Medulla oblongata (tissue), 1 donor: ENCODE results near the gene PANX1.
A peak's percentile ranks its signal among the peaks of the same experiment; 100 is the strongest.
"Not testable (repeated sequence)": the region's sequence is repeated elsewhere in the genome, so short reads cannot be mapped to it uniquely, and the experiment has no call there.

ENCODE experiments used
- DNase-seq: peaks from one replicate; pipeline ENCODE4 v3.0.0-alpha.2; 2015; ENCODE audit errors: extremely low spot score

PANX1 gene

DNA sequence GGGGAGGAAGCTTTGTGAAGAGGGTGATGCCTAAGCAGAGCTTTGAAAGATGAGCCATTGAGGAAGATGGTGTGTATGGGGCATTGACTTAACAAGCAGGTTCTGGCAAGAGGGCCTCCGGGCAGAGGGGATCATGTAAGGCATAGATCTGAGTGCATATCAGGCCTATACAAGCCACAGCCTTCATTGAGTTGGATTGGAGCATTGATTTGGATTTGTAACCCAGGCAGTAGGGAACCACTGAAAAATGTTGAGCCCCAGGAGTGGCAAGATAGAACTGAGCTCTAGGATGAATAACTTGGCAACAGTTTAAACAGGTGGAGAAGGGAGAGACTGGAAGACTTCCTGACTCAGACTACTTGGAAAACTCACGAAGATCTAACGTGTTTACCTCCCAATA is 21.4 kb downstream of the PANX1 start:
- DNase-seq = no peak

DNA sequence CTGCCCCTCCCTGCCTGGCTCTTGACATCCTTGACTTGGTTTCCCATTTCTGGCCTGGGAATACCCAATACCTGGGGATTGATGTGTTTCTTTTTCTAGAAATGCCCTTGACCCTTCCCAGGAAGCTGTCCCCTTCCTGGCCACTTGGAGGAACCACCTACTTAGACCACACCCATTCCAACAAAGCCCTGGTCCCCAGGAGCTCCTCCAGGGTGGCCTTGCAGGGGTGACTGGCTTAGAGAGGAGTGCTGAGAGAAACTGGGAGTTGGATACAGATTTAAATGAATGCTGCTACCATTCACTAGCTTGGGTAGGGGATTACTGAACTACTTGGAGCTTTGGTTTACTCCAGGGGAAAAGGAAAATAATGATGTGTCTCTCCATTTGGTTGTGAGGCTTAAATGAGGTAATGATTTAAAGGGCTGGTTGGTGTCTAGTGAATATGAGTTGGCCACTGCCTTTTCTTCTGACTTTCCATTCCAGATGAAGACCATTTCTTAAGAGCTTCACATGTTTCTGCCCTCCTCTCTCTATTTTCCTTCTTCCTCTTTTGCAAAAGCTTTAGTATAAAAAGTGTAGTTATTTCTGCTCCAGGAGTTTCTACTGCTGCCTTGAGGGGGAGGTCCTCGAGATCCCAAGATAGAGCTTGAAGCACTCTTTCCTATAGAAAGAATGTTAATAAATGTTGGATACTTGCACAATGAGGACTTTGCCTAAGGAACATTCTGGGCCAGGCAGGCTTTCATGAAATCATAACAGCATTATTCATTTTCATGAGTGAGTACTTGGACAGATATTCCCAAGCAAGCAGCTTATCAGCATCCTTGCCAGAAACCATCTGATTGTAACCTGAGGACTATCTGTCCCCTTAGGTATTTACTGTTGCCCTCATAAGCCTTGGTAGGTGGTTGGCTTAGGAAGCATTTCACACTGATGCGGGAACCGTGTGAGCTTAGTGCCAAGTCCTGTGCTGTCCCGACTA is 22.4 kb downstream of the PANX1 start:
- DNase-seq = no peak

DNA sequence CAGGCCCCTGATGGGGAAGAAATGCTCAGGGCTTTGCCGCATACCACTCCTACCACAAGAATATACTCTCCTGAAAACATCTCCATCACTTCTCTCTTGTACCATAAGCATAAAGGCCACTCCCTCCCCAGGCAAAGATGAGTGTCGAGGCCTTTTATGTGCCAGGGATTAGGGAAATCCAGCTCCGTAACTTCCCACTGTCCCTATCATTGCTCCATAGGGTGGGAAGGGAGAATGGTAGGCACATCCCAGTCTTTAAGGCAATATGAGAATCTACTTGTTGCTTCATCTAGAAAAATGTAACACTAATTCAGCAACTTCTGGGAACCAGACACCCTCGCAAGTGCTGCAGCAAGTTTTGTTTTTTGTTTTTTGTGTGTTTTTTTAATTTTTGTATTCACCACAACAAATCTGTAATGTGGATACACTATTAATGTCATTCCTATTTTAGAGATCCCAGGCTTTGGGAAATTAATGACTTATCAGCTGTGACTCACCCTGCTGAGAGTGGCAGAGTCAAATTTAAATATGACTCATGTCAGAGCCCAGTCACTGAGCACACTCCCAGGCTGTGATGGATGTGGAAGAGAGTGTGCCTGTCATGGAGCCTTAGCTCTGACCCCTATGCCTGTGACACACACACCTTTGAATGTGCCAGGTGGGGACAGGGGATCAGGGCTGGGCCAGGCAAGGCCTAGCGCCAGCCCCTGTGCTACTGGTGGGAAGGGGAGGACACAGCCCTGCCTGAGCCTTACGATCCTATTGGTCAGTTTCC is 23.4 kb downstream of the PANX1 start:
- no peak for DNase-seq

DNA sequence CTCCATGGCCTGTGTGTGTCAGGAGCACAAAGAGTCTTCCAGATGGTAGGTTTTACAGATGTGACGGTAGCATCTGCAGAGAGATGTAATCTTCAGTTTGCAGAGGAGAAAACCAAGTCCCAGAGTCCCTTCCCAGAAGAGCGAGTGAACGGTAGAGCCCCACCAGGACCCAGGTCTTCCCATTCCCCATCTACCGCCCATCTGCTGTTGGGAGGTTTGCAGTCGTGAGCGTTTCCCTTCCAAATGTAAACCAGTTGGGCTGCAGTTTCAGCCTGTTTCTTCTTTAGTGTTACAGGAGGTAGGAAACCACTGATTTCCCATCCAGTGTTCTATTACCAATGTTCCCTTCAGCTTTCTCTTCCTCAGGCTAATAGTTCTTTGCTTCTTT is 24.0 kb downstream of the PANX1 start:
- no peak for DNase-seq

DNA sequence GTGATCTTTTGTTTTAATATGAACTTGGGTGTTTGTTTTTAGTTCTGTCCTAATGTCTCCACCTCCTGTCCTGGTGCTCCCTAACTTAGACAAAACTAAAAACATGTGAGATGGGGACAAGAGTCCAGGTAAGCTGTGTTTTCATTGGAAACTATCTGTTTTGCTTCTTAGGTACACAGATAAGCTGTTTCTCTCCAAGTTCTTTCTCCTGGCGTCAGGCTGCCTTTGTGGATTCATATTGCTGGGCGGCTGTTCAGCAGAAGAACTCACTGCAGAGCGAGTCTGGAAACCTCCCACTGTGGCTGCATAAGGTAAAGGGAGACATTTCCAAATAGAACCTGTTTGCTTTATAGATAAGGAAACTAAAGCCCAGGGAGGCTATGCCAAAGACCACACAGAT is 24.7 kb downstream of the PANX1 start:
- DNase-seq = no peak

DNA sequence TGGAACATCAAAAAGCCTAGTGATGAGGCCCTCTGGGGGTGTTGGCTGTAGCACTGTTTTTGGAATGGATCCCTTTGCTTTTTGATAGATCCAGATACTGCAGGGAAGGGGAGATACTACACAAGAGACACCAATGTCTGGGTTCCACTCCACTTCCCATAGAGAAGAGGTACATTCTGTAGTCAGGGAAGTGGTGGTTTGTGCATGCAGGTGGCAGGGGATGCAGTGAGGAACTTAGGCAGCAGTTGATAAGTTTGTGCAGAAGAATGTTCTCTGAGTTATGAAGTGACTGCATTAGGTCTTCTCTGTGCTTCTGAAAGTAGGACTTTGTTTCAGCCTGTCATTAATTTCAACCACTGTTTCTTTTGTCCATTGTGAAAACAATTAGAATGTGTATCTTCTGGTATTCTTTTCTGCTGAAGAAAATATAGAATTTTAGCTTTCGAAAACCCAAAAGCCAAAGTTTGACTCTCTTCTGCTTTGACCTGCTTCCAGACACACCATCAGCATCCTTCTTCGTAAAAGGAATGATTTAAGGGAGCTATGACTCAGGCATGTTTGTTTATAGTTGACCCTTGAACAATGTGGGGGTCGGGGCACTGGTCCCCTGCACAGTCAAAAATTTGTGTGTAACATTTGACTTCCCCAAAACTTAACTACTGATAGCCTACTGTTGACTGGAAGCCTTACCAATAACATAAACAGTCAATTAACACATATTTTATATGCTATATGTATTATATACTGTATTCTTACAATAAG is 25.6 kb downstream of the PANX1 start:
- no peak for DNase-seq

DNA sequence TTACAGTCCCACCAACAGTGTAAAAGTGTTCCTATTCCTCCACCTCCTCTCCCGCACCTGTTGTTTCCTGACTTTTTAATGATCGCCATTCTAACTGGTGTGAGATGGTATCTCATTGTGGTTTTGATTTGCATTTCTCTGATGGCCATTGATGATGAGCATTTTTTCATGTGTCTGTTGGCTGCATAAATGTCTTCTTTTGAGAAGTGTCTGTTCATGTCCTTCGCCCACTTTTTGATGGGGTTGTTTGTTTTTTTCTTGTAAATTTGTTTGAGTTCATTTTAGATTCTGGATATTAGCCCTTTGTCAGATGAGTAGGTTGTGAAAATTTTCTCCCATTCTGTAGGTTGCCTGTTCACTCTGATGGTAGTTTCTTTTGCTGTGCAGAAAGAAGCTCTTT is 28.7 kb downstream of the PANX1 start:
- DNase-seq = not testable (repeated sequence)

DNA sequence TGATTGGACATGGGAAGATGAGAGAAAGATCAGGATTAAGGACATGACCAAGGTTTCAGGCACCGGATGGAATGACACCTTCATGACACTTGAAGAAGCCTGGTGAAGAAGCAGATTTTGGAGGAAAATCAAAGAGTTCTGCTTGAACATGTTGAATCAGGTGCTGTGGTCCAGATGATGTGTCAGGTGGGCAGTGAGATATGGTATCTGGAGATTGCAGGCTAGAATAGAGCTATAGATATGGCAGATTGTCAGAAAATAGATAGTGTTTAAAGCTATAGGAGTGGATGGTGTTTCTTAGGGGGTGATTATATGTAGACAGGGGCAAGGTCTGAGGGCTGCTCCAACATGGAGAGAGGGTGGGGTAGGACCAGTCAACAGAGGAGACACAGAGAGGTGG is 40.2 kb downstream of the PANX1 start:
- DNase-seq = no peak

DNA sequence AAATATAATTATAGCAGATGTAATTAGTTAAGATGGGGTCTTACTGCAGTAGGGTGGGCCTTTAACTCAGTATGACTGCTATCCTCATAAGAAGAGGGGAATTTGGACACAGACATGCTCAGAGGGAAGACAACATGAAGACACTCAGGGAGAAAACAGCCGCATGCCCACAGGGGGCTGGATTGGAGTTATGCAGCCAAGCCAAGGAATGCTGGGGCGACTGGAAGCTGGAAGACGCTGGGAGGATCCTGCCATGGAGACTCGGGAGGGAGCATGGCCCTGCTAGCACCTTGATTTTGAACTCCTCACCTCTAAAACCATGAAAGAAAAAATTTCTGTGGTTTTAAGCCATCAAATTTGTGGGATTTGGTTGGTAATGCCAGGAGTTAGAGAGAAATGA is 40.9 kb downstream of the PANX1 start:
- DNase-seq = no peak

DNA sequence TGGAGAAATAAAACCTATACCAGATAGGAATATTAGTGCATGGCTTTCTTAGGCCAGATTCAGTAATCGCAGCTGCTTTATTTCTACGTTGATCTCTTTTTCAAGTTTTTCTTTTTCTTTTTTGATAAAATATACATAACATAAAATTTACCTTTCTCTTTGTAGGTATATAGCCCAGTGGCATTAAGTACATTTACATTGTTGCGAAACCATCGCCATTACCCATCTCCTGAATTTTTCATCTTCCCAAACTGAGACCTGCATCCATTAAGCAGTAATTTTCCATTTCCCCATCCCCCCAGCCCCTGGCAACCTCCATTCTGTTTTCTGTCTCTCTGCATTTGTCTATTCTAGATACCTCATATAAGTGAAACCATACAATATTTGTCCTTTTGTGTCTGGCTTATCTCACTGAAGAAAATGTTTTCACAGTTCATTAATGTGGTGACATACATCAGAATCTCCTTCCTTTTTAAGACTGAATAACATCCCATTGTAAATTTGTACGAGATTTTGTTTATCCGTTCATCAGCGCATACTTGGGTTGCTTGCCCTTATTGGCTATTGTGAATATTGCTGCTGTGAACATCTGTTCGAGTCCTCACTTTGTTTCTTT is 41.4 kb downstream of the PANX1 start:
- DNase-seq = no peak

DNA sequence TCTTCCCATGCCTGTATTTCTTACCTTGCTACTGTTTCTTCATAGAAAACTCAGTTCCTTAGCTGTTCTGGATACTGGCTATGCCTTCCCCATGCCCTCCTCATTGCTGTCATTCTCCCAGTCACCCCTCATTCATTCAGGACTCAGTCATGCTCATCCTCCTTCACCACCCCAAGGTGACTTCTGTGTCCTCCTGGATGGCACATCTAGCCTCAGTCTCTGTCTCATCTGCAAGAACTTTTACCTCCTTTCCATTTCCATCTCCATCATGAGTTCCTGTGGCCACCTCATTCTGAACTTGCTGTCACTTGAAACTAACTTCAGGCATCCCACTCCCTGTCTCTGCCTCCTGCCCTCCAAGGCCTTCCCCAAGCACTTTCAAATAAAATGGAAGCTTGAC is 42.3 kb downstream of the PANX1 start:
- DNase-seq = no peak

DNA sequence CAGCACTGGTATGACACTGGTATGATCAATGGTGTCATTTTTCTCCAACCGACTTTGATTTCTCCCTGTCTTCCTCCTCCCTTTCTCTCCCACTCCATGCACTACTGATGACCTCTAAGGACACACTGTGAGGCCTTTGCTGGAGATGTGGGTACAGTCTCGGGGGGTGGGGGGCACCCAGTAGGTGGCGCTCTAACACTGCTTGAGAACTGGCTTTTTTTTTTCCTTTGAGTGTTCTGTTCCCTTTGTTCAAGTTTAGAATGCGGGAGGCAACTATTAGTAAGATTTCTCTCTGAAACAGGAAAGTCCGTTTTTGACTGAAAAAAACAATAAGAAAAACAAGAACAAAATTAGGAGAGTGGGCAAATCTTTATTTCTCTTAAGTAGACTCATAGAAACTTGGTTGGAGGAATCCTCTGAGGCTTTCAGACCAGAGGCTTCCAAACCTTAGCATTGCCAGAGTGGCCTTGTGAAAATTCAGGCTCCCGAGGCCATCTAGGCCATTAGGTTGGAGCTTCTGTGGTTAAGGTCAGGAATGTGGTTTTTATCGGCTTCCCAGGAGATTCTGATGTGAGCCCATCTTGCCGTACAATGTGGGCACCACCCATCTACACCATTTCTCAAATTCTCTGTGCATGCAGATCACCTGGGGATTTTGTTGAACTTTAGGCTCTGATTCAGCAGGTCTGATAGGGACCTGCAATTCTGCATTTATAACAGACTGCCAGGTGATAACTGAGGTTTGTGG is 43.2 kb downstream of the PANX1 start:
- peak; percentile 43 for DNase-seq

DNA sequence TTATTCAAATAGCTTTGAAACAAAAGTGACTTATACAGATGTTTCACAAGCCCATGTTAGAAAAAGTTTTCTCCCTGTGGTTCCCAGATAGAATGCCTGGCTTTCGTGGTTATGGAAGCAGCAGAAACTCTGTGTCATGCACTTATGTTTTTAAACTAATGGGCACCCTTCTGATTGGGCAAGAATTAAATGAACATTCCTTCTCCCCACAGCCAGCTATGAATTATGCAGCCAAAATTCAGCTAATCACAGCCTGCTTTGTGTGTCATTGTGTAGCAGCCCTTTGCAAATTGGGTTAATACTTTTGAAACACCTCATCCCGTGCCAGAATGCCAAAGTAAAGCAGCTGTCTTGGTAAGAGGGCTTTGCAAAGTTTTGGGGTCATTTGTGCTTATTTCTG is 46.9 kb downstream of the PANX1 start:
- DNase-seq = no peak

DNA sequence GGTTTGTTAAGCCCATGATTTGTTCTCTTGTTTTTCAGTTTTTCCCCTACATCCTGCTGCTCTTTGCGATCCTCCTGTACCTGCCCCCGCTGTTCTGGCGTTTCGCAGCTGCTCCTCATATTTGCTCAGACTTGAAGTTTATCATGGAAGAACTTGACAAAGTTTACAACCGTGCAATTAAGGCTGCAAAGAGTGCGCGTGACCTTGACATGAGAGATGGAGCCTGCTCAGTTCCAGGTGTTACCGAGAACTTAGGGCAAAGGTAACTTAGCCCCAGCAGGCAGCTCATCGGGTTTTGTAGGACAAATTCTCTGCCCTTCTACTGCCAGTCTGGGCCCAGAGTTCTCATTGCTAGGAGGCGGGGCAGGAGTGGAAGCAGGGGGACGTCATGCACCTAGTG is 49.7 kb downstream of the PANX1 start:
- DNase-seq = no peak

DNA sequence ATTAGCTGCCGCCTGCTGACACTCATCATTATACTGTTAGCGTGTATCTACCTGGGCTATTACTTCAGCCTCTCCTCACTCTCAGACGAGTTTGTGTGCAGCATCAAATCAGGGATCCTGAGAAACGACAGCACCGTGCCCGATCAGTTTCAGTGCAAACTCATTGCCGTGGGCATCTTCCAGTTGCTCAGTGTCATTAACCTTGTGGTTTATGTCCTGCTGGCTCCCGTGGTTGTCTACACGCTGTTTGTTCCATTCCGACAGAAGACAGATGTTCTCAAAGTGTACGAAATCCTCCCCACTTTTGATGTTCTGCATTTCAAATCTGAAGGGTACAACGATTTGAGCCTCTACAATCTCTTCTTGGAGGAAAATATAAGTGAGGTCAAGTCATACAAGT is 51.1 kb downstream of the PANX1 start:
- DNase-seq = no peak

DNA sequence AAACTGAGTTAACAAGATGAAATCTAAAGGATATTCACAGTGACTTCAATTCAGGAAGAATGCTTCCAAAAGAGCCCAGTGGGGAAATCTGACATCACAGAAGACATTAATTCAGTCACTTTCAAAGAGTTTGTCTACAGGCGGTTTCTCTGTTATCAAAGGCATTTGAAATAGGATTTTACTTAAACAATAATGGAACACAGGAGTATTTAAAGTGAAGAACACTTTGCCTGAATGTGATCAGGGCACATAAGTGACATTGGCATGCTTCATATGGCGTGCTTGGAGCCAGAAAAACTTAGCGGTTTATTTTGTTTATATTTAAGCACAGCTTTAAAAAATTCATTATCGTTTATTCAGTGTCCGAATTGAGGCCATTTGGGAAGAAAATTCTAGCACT is 52.9 kb downstream of the PANX1 start:
- DNase-seq = no peak

DNA sequence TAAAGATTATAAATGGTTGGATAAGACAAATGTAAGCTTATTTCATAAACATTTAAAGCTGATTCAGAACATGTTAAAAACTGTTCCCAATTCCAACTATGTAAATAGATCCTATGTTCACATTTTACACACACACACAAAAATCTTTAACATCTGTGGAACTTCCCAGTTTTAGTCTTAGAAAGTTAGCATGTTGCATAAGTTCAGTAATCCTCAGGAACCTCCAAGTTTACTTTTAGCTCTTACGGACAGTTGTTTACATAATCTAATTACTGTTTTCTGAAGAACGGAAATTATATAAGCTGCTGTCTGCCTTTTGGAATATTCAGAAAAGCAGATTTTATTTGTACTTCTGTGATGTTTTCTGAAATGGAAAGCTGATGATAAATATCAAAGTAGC is 53.3 kb downstream of the PANX1 start:
- DNase-seq = no peak

DNA sequence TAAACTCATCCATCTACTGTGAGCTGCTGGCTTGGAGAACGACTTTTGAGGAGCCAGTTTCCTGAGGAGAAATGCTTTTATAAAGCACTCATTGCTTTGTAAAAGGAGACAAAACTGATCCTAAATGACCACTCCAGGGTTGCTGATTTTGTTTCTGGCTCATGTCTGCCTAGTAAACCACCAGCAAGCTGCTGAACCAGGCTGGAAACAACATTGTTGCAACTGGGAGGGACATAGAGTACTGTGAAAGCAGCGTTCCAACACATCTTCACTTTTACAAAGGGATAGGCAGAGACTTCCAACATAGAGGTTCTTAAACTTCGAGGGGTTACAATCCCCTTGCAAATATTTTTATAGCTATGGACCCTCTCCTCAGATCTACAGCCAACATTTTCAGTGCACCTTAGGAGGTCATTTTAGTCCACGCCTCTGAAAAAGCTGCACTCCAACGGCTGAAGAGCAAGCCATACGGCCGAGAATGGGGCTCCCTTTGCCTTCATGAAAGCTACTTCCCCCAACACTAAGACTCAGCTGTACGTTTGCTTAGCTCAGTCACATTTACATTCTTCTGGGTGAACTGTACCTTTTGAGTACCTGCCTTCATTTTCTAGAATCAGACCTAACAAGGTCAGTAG is 54.7 kb downstream of the PANX1 start:
- DNase-seq = no peak

DNA sequence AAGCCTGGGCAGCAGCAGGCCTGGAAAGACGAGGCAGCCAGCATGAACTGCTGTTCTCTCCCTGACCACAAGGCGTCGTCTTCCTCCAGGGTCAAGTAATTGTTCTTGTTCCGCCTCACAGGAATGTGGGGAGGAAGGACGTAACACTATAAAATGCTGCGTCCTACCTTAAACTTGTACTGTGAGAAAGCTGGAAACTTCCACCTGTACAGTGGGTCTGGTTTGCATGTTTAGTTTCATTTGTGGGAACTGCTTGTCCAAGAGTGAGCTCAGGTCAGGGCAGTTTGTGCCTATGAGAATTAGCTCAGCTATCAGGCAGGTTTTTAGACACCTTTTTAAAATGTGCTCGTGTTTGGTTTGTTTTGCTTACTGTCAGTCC is 55.2 kb downstream of the PANX1 start:
- DNase-seq = peak; percentile 41

DNA sequence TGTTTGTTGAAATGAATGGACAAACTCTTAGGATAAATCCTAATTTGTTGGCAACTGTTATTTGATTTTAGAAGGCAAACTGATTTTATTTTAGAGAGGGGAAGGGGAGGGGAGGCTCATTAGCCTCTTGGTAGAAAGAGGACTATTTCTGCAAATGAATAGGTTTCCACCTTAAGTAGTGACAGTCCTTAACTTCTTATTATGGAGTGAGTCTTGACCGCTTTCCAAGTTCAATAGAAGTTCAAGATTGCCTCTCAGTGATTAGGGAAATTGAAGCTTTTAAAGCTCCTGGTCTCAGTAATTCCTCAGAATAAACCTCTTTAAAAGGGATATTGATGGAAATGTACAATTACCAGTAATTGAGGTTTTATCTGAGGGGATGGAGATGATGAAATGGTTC is 55.7 kb downstream of the PANX1 start:
- no peak for DNase-seq

DNA sequence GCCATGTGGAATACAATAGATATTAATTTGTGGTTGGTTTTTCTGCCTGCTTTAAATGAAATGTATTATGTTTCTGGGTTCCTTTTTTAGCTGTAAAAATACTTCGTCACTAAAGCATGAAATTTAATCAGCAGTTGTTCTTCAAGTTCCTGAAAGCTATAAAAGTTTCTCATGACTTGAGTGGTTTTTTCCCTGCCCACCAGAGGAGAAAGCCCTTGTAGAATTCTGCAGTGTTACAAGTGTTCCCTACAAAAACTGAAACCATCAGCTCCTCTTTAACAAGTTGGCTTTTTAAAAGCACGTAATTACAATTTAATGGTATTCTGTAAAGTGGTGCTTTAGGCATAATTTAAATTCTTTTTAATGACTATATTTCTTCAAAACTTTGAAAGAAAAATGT is 56.2 kb downstream of the PANX1 start:
- DNase-seq = peak; percentile 36
